Endothelial cell of umbilical vein (primary cell): Measurements from ENCODE around the gene NDUFS2. TPM values are rescaled to one million over a fixed set of nuclear protein-coding genes. Genes with fewer than 3 reads are reported as not detected.

Source experiments
- BruUV-seq: library from RNA; stranded (reverse); fragments of 400-500 nt; replicated peaks from 2 replicates; lab custom pipeline; 2021; lab: Mats Ljungman, UMichigan
- CTCF ChIA-PET: fragments of 300-600, 350-600 bp; sonication (Branson Sonifier 250); formaldehyde crosslinking; loops from one replicate; lab custom pipeline; 2021; ENCODE audit warnings: antibody characterized with exemption, inconsistent platforms; lab: Charles Lee
- POLR2A ChIA-PET: fragments of 300-600, 350-600 bp; sonication (Branson Sonifier 250); formaldehyde crosslinking; loops from one replicate; lab custom pipeline; 2021; ENCODE audit warnings: antibody characterized with exemption, inconsistent platforms; lab: Charles Lee
- DNase-seq: peaks from one replicate; pipeline ENCODE4 v3.0.0-alpha.2; 2011; ENCODE audit warnings: low read depth, low spot score
- FAIRE-seq: peaks from 2 replicates; lab custom pipeline; 2011; peaks lifted over from hg19 to GRCh38; lab: Jason Lieb, UNC
- H2AFZ ChIP-seq: 2 replicates; pipeline ENCODE4 v1.6.0; 2012; ENCODE audit warnings: low read depth, low read length, control low read depth, inconsistent platforms
- H3K27ac ChIP-seq: 2 replicates; pipeline ENCODE4 v1.5.1; 2011; ENCODE audit warnings: low read depth, mild to moderate bottlenecking, control low read depth, low read length, moderate library complexity; ENCODE audit not compliant: insufficient read depth
- H3K27me3 ChIP-seq, 2 experiments: 2 replicates each; pipeline versions ENCODE4 v1.6.0 to v1.6.1; 2011; ENCODE audit warnings: low read length in 2 of 2, mixed read lengths in 1 of 2; ENCODE audit not compliant: control insufficient read depth in 2 of 2, insufficient read depth in 2 of 2
- H3K36me3 ChIP-seq, 2 experiments: 2 replicates in 1 of 2; 3 replicates in 1 of 2; pipeline ENCODE4 v1.5.1; 2011; ENCODE audit warnings: low read length in 2 of 2, mild to moderate bottlenecking in 1 of 2, moderate library complexity in 1 of 2; ENCODE audit not compliant: control insufficient read depth in 2 of 2, insufficient read depth in 2 of 2; ENCODE audit errors: extremely low read depth in 1 of 2
- H3K4me1 ChIP-seq: 3 replicates; pipeline ENCODE4 v1.5.1; 2011; ENCODE audit warnings: mild to moderate bottlenecking, low read length; ENCODE audit not compliant: control insufficient read depth, insufficient read depth; ENCODE audit errors: extremely low read depth
- H3K4me2 ChIP-seq: 2 replicates; pipeline ENCODE4 v1.6.1; 2011; ENCODE audit warnings: low read length, control low read depth, mixed read lengths; ENCODE audit not compliant: insufficient read depth
- H3K4me3 ChIP-seq, 3 experiments: fragments of 200-600 bp in 1 of 3; sonication (generic), shearing (Covaris generic) in 1 of 3; replicated peaks in 1 of 3; 2 replicates each; pipeline ENCODE4 v1.5.1; 2011 to 2016; ENCODE audit warnings: control low read depth in 3 of 3, low read length in 3 of 3, mild to moderate bottlenecking in 2 of 3, inconsistent platforms in 1 of 3, low read depth in 1 of 3, moderate library complexity in 1 of 3; ENCODE audit not compliant: insufficient read depth in 1 of 3
- H3K79me2 ChIP-seq: 2 replicates; pipeline ENCODE4 v1.6.0; 2012; ENCODE audit warnings: low read length, inconsistent platforms; ENCODE audit not compliant: control insufficient read depth, insufficient read depth
- H3K9ac ChIP-seq: replicated peaks from 2 replicates; pipeline ENCODE3; 2011; ENCODE audit warnings: low read length, control low read depth; ENCODE audit not compliant: insufficient read depth; ENCODE audit errors: extremely low read depth
- H3K9me1 ChIP-seq: replicated peaks from 3 replicates; pipeline ENCODE4 v1.6.0; 2011; ENCODE audit warnings: mild to moderate bottlenecking, low read length; ENCODE audit not compliant: control insufficient read depth, insufficient read depth; ENCODE audit errors: extremely low read depth
- H3K9me3 ChIP-seq: replicated peaks from 2 replicates; pipeline ENCODE4 v1.5.1; 2012; ENCODE audit warnings: low read length, inconsistent platforms; ENCODE audit not compliant: control insufficient read depth, insufficient read depth
- H4K20me1 ChIP-seq: replicated peaks from 2 replicates; pipeline ENCODE3; 2011; ENCODE audit warnings: mild to moderate bottlenecking, low read length; ENCODE audit not compliant: control insufficient read depth, insufficient read depth; ENCODE audit errors: extremely low read depth
- CTCF ChIP-seq, 2 donors: IDR thresholded peaks; 1 replicate in 1 of 2; 2 replicates in 1 of 2; pipeline ENCODE4 v1.5.1; 2011; ENCODE audit warnings: low read length in 2 of 2, mild to moderate bottlenecking in 2 of 2, moderate library complexity in 2 of 2, control low read depth in 1 of 2, inconsistent platforms in 1 of 2, low read depth in 1 of 2; ENCODE audit not compliant: insufficient read depth in 1 of 2; ENCODE audit errors: extremely low read depth in 1 of 2
- GATA2 ChIP-seq: IDR thresholded peaks from 2 replicates; pipeline ENCODE4 v1.7.0; 2011; ENCODE audit warnings: low read depth, mild to moderate bottlenecking, moderate library complexity, mixed read lengths, low read length; ENCODE audit not compliant: insufficient read length, insufficient read depth
- JUN ChIP-seq: IDR thresholded peaks from 2 replicates; pipeline ENCODE4 v1.6.1; 2011; ENCODE audit warnings: borderline replicate concordance, low read depth; ENCODE audit not compliant: insufficient read length, insufficient read depth
- MYC ChIP-seq: IDR thresholded peaks from one replicate; pipeline ENCODE4 v1.6.1; 2011; ENCODE audit warnings: mild to moderate bottlenecking, low read depth, low read length
- POLR2A ChIP-seq: IDR thresholded peaks from 2 replicates; pipeline ENCODE4 v1.6.1; 2012; ENCODE audit warnings: low read depth, mild to moderate bottlenecking, control low read depth, low read length
- dilution Hi-C: fragments of 300-500 bp; cut with MboI; formaldehyde crosslinking; loops from one replicate; pipeline ENCODE4 v1.15.0; 2019; ENCODE audit warnings: low sequenced_read_pairs; ENCODE audit not compliant: extremely low pct_ligation_motif_present
- intact Hi-C: fragments of 100-400 bp; cut with micrococcal nuclease; formaldehyde crosslinking; loops from one replicate; pipeline ENCODE4 v1.10.0; 2022
- polyA plus RNA-seq, 4 experiments: library from polyadenylated mRNA; depleted of rRNA in 3 of 4; stranded (reverse) in 3 of 4; unstranded in 1 of 4; fragments of >200 nt; gene quantifications; 2 replicates each; pipeline versions ENCODE4 v1.2.1 to v1.2.3, GENCODE V29; 2011 to 2012; ENCODE audit warnings: missing spikeins in 1 of 4
- total RNA-seq: library from RNA; stranded (reverse); gene quantifications from 2 replicates; pipeline ENCODE4 v1.2.3, GENCODE V29; 2021

The NDUFS2 gene
- total and polyA plus RNA-seq, 2 donors (not counting 3 experiments of a cell fraction or from before 2014, with no cell fraction given): 95.1 to 130 TPM

GRCh38 chr1:161222175-161223019 is 20.2 kb downstream of the NDUFS2 start:
- Histone ChIP-seq H2AFZ (no peak overlapping the region), H3K79me2 (no peaks in the 10 kb centered on the region), H3K27ac (no peak overlapping the region), H3K4me3 (no peak overlapping the region), H4K20me1 (no peaks in the 10 kb centered on the region), H3K36me3 (no peaks in the 10 kb centered on the region), H3K9me3 (no peaks in the 10 kb centered on the region), H3K4me2 (no peak overlapping the region), H3K4me1 (peaks cover 12% of the 10 kb centered on the region), H3K27me3 (no peaks in the 10 kb centered on the region), H3K9me1 (no peaks in the 10 kb centered on the region), H3K9ac (no peak overlapping the region)
- TF ChIP-seq GATA2 (no peak), JUN (no peak), POLR2A (no peak), MYC (no peak), CTCF (IDR thresholded peaks at IDR 0.05; ENCODE audit: extremely low read depth in 1 of 2, insufficient read depth in 1 of 2, low read depth in 1 of 2, low read length in 2 of 2) (no peak)
- dilution Hi-C loops (no loop called here), intact Hi-C loops (no loop called here)
- DNase-seq: no peak
- ChIA-PET CTCF (interaction anchor here (0.9 to 5.4 kb wide), 4 partner anchors 12 to 160 kb away, joined by 3 to 55 read pairs (median 4); no protein-coding TSS in a partner anchor), POLR2A (interaction anchor here (0.6 kb wide), 2 partner anchors 16 to 227 kb away, joined by 3 to 4 read pairs; no protein-coding TSS in a partner anchor)
- FAIRE-seq: no peak
- BruUV-seq: no TSS peak
